Measurements from ENCODE around the gene ICAM2. TPM values are rescaled to one million over a fixed set of nuclear protein-coding genes. Genes with fewer than 3 reads are reported as not detected.

ICAM2 gene
- total RNA-seq, 2 donors from 2014 or later = 7.3 to 12.6 TPM

- intact Hi-C loops (cut with DNase I) = no loop called here
- DNase-seq (ENCODE audit: low spot score) = no peak
- WGBS = 79% methylated on average over 13 of the region's 13 CpGs
- Histone ChIP-seq H3K36me3 (no peaks in the 10 kb centered on the region), H3K27me3 (replicated peaks; ENCODE audit: insufficient read depth) (no peaks in the 10 kb centered on the region), H3K27ac (no peak overlapping the region), H3K9me3 (no peaks in the 10 kb centered on the region), H3K4me3 (no peak overlapping the region), H3K4me1 (replicated peaks) (no peaks in the 10 kb centered on the region)
- no peak for TF ChIP-seq CTCF (IDR thresholded peaks at IDR 0.05)
Measured at GRCh38 chr17:64006361-64007088, 13.9 kb downstream of the ICAM2 start.

GRCh38 chr17:64005734-64006167 is 14.7 kb downstream of the ICAM2 start:
- 48% methylated on average over 6 of the region's 6 CpGs for WGBS
- Histone ChIP-seq H3K27me3 (replicated peaks; ENCODE audit: insufficient read depth) (no peaks in the 10 kb centered on the region), H3K4me1 (replicated peaks) (no peaks in the 10 kb centered on the region), H3K9me3 (no peaks in the 10 kb centered on the region), H3K4me3 (no peak overlapping the region), H3K27ac (no peak overlapping the region), H3K36me3 (no peaks in the 10 kb centered on the region)
- DNase-seq (ENCODE audit: low spot score) = no peak
- intact Hi-C loops (cut with DNase I) = no loop called here
- no peak for TF ChIP-seq POLR2A (IDR thresholded peaks at IDR 0.05)
- no peak for TF ChIP-seq CTCF (IDR thresholded peaks at IDR 0.05)
- TF ChIP-seq POLR2AphosphoS5 (IDR thresholded peaks at IDR 0.05) = no peak

- 77% methylated on average over 19 of the region's 19 CpGs for WGBS
- H3K4me1 ChIP-seq (replicated peaks) = no peaks in the 10 kb centered on the region
- no peak overlapping the region for H3K4me3 ChIP-seq
- TF ChIP-seq POLR2AphosphoS5 (IDR thresholded peaks at IDR 0.05) (no peak), POLR2A (IDR thresholded peaks at IDR 0.05) (no peak), CTCF (IDR thresholded peaks at IDR 0.05) (no peak)
- H3K27ac ChIP-seq = no peak overlapping the region
- no peaks in the 10 kb centered on the region for H3K27me3 ChIP-seq (replicated peaks; ENCODE audit: insufficient read depth)
- no peaks in the 10 kb centered on the region for H3K36me3 ChIP-seq
- H3K9me3 ChIP-seq = no peaks in the 10 kb centered on the region
- no peak for DNase-seq (ENCODE audit: low spot score)
- intact Hi-C loops (cut with DNase I) = no loop called here
Measured at GRCh38 chr17:64004903-64005733, 15.3 kb downstream of the ICAM2 start.

GRCh38 chr17:64004218-64004770 is 16.1 kb downstream of the ICAM2 start:
- no peaks in the 10 kb centered on the region for H3K4me1 ChIP-seq (replicated peaks)
- H3K27me3 ChIP-seq (replicated peaks; ENCODE audit: insufficient read depth) = no peaks in the 10 kb centered on the region
- H3K27ac ChIP-seq = no peak overlapping the region
- no peaks in the 10 kb centered on the region for H3K36me3 ChIP-seq
- DNase-seq (ENCODE audit: low spot score) = no peak
- TF ChIP-seq POLR2A (IDR thresholded peaks at IDR 0.05) = no peak
- no peak for TF ChIP-seq CTCF (IDR thresholded peaks at IDR 0.05)
- no peak for TF ChIP-seq POLR2AphosphoS5 (IDR thresholded peaks at IDR 0.05)
- WGBS = 92% methylated on average over 7 of the region's 7 CpGs
- H3K9me3 ChIP-seq = no peaks in the 10 kb centered on the region
- H3K4me3 ChIP-seq = no peak overlapping the region
- intact Hi-C loops (cut with DNase I) = no loop called here
